Measurements from ENCODE around the gene DNAI2.

GRCh38 chr17:74357466-74357809 lies 83.4 kb downstream of the DNAI2 start:
- no peak for TF ChIP-seq CTCF (IDR thresholded peaks at IDR 0.05)
- no peak for TF ChIP-seq POLR2A (IDR thresholded peaks at IDR 0.05)
